ENCODE measurements around the gene KRT86. TPM values are rescaled to one million over a fixed set of nuclear protein-coding genes. Genes with fewer than 3 reads are reported as not detected.
"Not testable (repeated sequence)": the region's sequence is repeated elsewhere in the genome, so short reads cannot be mapped to it uniquely, and the experiment has no call there.

The KRT86 gene
- total RNA-seq, 1 donor from 2014 or later: not detected

DNA sequence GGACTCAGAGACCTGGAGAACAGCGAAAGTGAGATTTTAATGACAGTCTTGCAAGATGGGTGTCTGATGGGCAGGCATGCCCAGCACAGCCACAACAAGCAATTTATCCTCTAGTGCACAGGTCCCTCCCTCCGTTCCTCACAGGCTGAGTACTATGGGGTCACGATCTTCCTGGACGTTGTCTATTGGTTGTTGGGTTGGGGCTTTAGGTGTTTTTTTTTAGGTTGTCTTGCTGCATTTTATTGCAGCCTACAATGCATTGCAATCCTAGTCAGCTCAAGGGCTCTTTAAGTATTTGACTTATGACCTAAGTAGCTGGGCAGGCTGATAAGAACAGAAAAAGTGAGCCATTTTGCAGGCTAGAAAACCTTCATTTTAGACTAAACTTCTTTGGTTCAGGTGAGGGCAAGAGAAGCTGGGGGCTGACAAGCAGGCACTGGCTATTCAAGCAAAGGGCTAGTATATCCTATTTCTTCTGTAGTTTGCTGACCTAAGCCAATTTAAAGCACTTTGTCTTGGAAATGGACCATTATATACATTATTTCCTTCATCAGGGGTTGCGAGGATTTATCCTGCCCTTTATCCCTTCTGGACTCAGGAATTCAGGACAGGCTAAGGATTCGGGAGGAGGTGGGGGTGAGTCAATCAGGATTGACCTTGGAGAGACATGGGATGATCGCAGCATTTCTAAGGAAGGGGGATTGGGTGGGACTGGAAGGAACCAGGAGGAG, 35.4 kb upstream of the KRT86 start:
- no peak for DNase-seq (ENCODE audit: low spot score)

DNA sequence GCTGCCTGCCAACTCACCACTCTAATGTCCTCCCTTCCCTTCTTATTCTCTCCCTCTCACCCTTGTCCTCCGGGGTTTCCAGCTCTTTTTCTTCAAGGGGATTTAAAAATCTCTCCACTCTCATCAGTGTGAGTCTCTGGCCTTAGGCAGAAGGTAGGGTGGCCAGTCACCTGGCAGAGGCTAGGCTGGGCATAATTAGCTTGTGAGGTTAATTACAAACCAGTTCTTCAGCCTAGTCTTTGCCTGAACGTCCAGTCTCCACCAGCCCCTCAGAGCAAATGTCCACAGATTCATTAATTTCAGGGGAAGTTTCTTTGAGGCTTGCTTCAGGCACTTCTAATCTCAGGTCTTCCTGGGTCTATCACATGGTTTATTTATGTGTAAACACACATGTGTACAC, 34.7 kb upstream of the KRT86 start:
- no peak for DNase-seq (ENCODE audit: low spot score)

DNA sequence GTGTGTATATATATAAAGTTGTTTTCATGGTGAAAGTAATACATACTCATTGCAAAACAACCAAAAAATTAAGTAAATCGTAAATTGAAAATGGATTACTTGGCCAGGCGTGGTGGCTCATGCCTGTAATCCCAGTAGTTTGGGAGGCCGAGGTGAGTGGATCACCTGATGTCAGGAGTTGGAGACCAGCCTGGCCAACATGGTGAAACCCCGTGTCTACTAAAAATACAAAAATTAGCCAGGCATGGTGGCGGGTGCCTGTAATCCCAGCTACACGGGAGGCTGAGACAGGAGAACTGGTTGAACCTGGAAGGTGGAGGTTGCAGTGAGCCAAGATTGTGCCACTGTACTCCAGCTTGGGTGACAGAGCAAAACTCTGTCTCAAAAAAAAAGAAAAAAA, 34.2 kb upstream of the KRT86 start:
- not testable (repeated sequence) for DNase-seq (ENCODE audit: low spot score)

DNA sequence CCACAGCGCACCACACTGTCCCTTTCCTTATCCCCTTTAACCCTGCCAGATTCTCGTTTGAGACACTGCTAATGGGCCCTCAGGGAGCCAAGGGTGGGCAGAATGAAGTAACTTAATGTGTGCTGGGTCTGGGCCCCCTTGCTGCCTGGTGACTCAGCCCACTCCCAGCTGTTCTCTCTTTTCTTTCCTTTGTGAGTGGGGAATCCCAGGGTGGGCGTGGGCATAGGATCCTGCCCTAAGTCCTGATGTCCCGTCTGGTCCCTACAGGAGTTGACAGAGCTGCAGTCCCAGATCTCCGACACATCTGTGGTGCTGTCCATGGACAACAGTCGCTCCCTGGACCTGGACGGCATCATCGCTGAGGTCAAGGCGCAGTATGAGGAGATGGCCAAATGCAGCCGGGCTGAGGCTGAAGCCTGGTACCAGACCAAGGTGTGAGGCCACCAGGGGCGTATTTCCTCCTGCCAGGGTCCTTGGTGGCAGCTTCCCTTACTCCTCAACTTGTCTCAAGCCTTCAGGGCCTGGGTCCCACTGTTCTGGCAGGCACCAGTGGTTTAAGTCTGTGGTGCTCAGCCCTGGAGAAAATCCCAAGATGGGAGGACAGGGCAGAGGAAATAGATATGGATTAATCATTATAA, 33.1 kb upstream of the KRT86 start:
- DNase-seq (ENCODE audit: low spot score): no peak

DNA sequence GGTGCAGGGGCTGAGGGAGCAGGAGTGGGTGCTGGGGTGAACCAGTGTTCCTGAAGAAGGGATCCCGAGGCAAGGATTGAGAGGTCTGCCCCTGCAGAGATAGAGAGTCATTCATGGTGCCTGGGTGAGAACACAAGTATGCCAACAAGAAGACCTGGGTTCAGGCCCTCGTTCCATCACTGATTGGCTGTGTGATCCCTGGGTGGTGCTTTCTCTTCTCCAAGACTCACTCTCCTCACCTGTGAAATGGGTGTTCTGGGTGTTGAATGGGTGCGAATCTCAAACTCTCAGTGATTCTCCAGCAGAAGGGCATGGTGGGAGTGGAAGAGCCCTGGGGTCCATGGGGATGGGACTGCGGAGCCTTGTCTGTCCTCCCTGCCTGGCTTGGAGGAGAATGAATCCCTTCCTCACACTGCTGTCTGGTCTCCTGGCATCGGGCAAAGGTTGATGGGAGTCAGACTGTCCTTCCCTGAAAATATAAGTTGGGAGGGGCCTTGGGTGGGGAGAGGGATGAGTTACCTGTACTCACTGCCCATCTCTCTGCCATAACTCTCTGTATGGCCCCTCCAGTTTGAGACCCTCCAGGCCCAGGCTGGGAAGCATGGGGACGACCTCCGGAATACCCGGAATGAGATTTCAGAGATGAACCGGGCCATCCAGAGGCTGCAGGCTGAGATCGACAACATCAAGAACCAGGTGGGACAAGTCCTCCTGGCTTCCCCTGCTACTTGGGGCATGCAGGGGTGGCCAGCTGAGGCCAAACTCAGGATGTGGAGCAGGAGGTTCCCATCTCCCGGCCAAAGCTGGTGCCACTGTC, 31.8 kb upstream of the KRT86 start:
- DNase-seq (ENCODE audit: low spot score): no peak

DNA sequence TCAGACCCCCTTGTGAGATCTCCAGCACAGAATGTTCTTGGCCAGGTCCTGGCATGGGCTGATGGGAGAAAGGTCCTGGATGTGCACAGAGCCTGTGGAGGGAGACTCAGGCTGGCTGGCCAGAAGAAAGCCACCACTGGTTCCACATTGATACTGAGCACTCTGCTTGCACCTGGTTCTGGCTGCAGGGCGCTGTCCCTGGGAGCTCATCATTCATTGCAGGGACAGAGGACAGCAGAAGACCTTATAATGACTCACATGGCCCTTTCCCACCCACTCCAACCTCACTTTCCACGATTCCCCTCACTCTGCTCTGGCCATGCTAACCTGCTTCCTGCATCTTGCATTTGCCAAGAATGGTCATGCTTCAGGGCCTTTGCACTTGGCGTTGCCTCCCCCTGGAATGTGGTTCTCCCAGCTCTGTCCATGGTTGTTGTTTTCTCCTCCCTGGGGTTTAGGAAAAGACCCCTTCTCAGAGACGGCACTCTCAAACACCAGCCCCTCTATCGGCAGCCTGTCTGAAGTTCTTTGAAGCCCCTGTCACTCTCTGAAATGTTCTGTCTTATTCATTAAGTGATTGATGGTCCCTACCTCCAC, 31.1 kb upstream of the KRT86 start:
- DNase-seq (ENCODE audit: low spot score): no peak

DNA sequence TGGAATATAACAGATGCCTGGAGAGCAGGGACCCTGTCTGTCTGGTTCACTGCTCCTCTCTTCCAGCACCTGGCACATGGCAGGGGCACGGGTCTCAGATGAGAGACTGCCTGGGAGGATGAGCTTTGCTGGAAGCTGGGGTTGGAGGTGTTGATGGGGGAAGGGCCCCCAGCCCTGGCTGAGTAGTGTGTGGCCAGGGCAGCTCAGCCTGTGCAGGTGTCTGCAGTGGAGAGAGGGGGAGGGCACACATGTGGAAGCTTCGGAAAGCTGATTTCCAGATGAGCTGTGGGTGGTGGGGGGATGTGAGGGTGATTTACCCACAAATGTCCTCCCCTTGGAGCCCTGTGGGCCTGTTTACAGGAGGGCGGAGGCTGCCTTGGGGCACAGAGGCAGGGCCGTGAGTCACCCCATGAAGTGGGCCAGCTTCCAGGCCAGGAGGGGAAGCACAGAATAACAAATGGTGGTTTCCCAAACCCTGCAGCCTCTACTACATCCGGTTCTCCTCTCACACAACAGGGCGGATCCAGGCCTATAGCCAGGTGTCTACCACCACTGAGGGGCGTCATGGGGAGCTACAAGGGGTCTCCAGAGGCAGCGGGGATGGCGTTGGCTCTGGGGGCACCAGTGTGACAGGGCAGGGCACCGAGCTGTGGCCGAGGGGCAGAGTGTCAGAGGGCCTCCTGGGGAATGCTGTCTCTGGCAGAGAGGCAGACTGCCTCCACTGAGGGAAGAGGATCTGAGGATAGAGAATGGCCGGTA, 30.4 kb upstream of the KRT86 start:
- peak; percentile 75 for DNase-seq (ENCODE audit: low spot score)

DNA sequence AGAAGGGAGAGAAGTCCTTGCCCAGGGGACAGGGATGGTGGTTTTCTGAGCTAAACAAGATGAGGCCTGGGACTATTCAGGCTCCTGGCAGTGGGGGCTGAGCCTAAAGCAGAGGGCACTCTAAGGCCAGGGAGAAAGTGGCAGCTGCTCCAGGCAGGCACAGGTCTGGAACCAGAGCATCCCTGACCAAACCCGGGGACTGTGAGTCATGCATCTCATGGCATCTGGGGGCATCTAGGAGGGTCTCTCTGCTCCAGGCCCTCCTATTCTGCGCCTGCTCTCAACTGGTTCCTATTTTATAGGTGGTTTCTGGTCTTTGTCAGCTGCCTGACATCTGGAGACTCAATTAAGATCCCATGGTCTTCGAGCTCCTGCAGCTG, 29.8 kb upstream of the KRT86 start:
- peak; percentile 49 for DNase-seq (ENCODE audit: low spot score)

DNA sequence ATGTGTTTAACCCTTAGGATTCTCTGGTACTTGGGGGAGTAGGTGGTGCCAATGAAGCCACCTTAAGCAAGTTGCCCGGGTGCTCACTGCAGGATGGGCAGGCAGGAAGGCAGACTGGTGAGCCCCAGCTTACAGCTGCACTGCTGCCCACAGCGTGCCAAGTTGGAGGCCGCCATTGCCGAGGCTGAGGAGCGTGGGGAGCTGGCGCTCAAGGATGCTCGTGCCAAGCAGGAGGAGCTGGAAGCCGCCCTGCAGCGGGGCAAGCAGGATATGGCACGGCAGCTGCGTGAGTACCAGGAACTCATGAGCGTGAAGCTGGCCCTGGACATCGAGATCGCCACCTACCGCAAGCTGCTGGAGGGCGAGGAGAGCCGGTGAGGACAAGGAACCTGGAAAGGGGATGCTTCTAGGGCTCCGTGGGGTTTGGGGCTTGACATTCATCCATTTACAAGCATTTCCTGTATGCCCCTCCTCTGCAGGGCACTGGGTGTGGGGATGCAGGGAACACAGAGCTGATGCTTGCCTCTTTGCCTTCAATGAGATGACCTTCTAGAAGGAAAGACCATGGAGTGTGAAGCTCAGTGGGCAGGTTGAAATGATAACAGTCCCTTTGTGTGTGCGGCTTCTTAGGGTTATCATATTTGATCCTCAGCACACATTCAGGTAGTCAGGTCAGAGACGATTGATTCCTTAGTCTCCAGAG, 29.0 kb upstream of the KRT86 start:
- no peak for DNase-seq (ENCODE audit: low spot score)

DNA sequence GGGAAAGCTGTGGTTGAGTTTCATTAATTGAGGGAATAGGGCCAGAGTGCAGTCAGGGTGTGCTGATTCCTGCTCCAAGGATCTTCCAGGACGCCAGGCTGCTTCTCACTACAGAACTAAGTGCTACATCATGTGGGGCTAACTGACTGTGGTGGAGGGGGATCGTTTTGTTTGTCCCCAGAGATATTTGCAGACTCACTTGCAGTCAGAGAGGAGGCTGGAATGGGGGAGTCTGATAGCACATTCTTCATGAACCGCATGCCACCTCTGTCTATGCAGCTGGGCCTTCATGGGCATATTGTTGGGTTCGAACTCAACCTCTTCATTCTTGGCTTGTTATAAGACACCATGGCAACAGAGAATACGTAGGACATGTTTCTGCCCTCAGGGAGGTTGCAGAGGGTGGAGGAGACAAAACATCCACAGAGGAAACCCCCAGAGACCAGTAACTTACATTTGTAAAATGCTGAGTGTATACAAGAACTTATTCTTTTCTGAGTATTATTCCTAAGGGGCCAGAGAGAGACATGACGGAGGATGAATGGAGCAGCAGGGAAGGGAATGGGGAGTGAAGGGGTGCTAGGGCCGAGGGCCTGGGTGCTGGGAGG, 28.4 kb upstream of the KRT86 start:
- no peak for DNase-seq (ENCODE audit: low spot score)

DNA sequence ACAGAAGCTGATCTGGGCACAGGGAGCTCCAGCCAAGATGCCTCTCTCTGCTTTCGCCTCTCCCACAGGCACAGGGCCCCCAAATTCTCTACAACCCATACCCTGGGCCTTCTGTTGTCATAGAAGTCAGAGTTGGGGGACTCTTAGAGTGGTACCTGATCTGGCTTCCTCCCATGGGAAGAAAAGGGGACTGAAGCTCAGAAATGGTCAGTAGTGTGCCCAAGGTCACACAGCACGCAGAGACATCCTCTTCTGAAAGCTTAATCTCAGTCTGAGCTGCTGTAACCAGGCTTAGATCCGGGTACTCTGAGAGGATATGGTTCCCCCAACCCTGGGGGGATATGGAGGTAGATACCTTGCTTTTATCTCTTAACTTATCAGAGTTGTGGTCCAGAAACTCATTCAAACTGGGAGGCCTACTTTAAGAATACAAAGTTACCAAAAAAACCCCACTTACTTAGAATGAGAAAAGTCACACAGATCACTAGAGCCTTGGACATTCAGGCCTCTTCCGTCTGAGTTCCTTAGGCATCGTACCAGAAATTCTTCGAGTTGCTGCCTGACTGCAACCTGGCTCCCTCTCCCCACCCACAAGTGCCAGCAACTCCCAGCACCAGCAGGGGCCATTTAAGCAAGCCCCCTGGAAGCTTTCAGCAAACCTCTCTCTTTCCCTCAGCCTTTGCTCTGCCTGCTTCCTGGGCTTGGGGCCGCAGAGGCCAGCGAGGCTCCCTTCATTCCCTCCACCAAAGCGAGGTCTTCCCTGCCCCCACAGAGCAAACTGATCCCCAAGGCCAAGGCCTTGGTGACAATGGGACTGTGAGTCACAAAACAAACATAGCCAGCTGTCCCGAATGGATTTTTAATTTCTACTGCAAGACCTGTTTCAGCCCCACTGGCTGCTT, 27.5 kb upstream of the KRT86 start:
- no peak for DNase-seq (ENCODE audit: low spot score)

DNA sequence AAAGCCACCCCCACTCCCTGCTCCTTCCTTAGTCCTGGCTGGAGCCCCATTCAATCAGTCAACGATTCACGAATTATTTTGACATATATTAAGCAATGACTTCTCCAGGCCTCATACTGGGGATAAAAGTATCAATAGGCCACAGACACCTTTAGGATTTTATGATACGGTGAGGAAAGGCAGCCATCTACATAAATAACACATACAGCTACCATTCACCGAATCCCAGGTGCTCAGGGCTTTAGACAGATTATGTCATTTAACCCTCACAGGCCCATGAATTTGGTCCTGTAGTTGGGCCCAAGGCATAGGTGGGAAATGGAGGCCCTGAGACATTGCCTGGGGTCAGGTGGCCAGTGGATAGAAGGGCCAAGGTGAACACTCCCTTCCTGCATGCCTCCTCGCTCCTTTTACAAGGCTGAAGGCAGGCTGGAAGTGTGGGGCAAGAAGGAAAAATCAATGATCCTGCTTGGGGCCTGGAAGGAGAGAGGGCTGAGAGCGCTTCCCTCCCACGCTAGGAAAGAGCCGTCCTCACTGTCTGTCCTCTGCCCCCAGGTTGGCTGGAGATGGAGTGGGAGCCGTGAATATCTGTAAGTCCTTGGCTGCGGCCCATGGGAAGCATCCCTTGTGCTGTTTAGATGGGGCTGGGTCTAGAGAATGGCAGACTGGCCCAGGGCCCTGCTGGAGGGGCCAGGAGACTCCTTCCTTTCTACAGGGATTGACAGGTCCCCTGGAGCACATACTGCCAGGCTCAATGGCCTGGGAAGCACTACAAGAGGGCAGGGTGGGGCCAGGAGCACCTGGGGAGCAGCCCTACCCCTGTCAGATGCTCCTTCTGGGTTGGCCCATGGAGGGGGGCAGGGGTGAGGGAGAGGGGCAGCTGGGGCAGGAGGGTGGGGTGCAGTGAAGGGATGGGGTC, 26.6 kb upstream of the KRT86 start:
- no peak for DNase-seq (ENCODE audit: low spot score)

DNA sequence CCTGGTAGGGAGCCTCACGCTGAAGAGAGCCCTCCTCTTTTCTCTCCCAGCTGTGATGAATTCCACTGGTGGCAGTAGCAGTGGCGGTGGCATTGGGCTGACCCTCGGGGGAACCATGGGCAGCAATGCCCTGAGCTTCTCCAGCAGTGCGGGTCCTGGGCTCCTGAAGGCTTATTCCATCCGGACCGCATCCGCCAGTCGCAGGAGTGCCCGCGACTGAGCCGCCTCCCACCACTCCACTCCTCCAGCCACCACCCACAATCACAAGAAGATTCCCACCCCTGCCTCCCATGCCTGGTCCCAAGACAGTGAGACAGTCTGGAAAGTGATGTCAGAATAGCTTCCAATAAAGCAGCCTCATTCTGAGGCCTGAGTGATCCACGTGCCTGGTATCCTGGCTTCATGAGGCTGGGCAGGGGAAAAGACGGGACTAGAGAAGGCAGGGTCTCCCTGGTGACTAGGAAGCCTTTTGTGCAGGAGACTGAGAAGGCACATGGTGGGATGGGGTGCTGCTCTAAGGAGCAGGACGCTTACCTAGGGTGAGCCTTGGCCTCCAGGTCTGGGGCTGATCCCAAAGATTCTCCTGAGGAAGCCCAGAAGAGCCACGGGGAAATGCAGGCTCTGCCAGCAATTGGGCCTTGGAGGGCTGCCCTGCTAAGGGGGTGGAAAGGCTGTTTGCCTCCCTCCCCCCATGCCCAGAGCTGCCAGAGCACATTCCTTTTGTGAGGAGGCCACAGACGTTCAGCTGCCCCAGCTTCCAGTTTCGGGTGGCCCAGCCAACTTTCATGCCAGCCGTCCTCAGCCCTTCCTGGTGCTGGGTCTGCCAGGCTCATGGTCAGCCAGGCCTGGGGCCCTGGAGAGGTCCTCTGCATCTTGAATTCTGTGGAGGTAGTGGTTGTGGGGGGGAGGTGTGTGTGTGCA, 25.6 kb upstream of the KRT86 start:
- DNase-seq (ENCODE audit: low spot score): no peak

DNA sequence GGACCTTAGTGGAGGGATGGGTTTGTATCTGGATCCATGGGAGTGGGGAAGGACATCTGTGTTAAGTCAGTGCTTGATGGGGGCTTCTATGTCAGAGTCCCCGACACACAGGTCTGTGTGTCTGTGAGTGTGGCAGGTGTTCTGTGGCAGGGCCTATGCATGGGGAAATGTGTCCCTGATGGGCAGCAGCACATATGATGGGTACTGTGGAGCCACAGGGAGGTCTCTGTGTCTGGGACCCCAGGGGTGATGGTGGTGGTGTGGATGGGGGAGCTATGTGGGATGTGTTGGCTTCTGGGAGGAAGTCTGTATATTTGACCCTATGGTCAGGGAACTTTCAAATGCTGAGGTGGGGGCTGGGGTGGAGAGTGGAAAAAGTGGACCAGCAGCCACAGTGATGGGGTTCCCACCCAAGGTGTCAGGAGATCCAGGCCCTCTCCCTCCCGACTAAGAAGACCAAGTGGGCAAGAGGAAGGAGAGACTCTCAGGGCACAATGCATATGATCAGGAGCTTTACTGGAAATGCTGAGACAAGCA, 24.9 kb upstream of the KRT86 start:
- DNase-seq (ENCODE audit: low spot score): no peak

DNA sequence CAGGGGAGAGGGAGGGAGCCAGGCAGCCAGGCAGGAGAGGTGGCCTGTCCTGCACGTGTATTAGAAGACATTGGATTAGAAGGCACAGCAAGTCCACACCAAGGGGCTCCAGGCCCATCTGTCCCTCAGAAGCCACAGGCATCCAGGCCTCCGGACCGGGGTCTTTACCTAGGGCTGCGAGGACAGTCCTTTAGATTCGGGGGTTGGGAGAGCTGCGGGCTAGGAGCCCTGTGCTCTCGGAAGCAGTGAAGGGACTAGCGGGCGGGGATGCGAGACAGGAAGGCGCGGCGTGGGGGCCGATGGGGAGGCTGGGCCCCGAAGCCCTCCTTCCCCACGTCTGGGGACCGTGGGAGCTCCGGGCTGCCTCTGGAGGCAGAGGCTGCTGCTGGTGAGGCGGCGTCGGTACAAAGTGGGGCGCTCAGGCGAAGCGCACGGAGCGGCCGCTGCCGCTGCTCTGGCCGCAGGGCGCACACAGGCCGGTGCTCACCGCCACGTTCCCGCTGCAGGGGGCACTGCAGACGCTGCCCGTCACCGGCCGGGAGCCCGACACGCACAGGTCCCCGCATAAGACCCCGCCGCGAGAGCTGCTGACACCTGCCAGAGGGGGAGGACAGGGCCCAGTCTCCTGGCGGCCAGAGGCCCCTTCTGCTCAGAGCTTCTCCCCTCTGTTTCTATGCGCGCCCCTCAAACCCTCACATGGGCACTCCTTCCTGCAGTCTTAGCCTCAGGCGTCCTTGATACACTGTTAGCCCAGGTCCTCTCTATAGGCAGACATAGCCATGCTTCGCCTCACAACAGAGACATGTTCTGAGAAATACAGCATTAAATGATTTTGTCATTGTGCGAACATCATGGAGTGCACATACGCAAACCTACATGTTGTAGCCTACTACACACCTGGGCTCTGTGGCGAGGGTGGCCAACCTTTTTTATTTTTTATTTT, 24.1 kb upstream of the KRT86 start:
- DNase-seq (ENCODE audit: low spot score): no peak

Data from umbilical cord (tissue), 2 donors.